Stimulated activated CD4-positive, alpha-beta T cell treated with anti-CD3 and anti-CD28 coated beads, Interleukin-15, amount 100 ng/mL, for 24 hours (primary cell): Measurements from ENCODE around the gene ADORA1.
A peak's percentile ranks its signal among the peaks of the same experiment; 100 is the strongest.

Experiments
- DNase-seq: peaks from one replicate; pipeline ENCODE4 v3.0.0-alpha.2; 2020

Gene ADORA1

DNA sequence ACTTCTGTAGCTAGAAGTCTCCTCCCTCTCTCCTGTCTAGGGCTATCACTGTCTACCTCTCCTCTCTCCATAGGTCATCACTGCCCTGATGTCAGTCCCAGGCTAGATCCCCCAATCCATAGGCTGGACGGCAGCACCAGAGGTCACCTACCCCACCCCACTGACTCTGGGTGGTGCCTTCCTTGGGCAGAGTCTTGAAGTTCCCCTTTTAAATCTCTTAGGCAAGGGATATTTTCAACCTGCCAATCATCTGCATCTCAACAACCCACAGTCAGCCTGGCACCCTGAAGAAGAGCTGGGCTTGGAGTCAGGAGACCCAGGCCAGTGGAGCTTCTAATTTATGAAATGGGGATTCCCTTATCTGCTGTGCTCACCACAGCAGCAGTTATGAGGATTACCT, 34.9 kb downstream of the ADORA1 start:
- DNase-seq = no peak

DNA sequence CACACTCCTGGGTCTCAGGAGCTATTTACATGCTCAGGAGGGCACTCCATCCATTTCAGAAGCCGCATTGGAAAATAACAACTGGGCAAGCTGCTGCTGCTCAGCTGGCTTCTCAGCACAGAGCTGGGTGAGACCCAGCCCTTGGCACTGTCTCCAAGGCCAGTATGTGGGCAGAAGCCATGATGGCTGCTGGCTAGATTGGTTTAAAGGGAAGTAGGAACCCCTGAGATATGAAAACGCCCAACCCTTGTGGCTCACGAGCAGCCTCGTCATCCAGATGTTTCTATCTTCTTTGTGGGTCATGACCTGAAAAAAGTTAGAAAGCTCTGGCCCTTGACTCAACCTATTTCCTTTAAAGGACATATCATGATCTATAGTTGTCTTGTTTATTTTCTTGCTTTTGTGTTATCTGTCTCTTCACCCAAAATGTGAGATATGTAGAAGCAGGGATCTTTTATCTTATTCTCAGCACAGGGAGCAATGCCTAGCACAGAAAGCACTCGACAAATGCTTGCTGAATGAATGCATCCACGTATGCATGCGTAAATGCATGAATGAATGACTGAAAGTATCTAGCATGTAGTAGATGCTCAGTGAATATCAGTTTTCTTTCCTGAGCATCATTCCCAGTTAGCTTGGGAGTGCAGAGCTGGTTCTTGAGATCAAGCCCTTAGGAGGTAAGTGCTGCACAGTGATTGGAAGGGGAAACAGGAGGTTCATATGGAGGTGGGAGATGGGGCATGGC, 36.5 kb downstream of the ADORA1 start:
- DNase-seq = no peak

DNA sequence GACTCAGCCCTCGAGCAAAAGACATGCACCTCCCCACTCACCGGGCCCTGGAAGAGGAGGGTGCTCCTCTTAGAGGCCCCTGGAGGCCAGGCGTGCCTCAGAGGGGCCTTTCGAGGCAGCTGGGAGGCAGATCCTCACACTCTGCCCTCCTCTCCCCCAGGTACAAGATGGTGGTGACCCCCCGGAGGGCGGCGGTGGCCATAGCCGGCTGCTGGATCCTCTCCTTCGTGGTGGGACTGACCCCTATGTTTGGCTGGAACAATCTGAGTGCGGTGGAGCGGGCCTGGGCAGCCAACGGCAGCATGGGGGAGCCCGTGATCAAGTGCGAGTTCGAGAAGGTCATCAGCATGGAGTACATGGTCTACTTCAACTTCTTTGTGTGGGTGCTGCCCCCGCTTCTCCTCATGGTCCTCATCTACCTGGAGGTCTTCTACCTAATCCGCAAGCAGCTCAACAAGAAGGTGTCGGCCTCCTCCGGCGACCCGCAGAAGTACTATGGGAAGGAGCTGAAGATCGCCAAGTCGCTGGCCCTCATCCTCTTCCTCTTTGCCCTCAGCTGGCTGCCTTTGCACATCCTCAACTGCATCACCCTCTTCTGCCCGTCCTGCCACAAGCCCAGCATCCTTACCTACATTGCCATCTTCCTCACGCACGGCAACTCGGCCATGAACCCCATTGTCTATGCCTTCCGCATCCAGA, 37.7 kb downstream of the ADORA1 start:
- no peak for DNase-seq

DNA sequence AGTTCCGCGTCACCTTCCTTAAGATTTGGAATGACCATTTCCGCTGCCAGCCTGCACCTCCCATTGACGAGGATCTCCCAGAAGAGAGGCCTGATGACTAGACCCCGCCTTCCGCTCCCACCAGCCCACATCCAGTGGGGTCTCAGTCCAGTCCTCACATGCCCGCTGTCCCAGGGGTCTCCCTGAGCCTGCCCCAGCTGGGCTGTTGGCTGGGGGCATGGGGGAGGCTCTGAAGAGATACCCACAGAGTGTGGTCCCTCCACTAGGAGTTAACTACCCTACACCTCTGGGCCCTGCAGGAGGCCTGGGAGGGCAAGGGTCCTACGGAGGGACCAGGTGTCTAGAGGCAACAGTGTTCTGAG, 38.3 kb downstream of the ADORA1 start:
- DNase-seq = no peak

DNA sequence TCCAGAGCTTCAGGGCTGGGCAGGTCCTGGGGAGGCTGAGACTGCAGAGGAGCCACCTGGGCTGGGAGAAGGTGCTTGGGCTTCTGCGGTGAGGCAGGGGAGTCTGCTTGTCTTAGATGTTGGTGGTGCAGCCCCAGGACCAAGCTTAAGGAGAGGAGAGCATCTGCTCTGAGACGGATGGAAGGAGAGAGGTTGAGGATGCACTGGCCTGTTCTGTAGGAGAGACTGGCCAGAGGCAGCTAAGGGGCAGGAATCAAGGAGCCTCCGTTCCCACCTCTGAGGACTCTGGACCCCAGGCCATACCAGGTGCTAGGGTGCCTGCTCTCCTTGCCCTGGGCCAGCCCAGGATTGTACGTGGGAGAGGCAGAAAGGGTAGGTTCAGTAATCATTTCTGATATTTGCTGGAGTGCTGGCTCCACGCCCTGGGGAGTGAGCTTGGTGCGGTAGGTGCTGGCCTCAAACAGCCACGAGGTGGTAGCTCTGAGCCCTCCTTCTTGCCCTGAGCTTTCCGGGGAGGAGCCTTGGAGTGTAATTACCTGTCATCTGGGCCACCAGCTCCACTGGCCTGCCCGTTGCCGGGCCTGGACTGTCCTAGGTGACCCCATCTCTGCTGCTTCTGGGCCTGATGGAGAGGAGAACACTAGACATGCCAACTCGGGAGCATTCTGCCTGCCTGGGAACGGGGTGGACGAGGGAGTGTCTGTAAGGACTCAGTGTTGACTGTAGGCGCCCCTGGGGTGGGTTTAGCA, 38.8 kb downstream of the ADORA1 start:
- DNase-seq = peak; percentile 20

DNA sequence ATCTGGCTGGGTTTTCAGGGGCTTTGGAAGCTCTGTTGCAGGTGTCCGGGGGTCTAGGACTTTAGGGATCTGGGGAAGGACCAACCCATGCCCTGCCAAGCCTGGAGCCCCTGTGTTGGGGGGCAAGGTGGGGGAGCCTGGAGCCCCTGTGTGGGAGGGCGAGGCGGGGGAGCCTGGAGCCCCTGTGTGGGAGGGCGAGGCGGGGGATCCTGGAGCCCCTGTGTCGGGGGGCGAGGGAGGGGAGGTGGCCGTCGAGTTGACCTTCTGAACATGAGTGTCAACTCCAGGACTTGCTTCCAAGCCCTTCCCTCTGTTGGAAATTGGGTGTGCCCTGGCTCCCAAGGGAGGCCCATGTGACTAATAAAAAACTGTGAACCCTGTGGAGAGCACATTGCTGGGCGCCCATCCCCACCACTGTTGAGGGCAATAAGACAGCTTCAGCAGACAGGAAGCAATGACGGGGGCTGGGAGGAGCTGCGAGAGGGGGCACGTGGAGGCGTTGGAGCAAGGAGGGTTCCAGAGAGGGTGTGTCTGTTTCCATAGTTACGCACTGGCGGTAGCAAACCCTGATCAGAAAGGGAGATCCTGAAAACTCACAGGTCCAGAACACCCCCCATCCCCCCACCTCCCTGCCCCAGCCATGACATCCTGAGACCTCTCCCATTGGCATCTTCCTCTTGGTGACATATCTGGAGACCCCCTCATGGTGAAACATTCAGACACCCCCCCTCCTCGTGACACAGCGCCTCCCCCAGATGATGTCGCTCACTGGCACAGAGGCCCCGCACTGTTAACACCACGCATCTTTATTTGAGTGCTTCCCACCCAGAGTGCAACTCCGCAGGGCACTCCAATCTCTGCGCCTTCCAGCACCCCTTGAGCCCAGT, 39.7 kb downstream of the ADORA1 start:
- peak; percentile 12 for DNase-seq

DNA sequence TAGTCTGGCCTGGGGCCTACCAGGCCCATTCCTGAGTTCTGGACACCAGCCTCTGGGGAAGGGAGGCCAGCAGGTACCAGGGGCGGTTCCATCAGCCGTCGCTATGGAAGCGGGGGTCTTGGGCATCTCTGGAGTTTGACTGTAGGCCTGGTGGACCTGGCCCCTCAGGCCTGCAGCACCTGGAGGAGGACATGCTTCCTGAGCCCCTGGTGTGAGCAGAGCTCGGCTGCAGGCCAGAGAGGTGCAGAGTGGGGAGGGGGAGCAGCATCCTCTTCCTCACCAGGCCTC, 40.3 kb downstream of the ADORA1 start:
- DNase-seq = no peak

DNA sequence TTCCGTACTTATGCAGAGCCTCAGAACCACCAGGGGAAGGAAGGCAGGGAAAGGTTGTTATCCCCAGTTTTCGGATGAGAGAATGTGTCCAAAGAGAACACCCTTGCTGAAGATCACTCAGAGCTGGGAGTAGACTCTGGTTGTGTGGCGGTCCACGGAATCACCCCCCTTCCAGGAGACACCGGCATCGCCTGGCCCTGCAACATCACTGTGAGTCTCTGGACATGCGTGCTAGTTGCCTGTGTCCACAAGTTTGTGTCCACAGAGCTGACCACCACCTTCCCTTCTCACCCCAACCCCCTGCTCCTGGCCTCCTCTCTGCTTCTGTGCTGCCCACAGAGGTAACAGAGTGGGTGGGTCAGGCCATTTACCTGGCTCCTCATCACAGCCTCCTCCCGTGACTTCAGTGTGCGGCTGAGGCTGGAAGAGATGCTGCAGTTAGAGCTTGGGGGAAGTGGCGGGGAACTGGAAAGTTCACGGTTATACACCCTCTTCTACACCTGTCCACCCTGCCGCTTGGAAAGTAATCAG, 40.8 kb downstream of the ADORA1 start:
- DNase-seq = no peak

DNA sequence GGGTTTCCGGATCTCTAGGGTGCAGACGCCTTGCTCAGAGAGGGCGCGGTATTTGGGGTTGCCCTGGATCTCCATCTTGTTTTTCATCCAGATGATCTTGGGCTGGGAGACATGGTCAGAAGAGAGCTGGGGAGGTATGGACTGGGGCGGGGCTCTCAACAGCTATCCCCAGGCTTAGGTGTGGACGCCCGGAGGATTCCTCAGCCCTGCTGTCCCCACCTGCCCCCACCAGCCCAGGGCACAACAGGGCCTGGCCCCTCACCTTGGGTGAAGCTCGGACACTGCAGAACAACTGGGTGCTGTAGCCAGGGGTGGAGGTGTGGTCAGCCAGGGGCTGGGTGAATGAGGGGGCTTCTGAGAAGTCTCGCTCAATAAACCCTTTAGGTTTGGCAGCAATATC, 41.5 kb downstream of the ADORA1 start:
- no peak for DNase-seq

DNA sequence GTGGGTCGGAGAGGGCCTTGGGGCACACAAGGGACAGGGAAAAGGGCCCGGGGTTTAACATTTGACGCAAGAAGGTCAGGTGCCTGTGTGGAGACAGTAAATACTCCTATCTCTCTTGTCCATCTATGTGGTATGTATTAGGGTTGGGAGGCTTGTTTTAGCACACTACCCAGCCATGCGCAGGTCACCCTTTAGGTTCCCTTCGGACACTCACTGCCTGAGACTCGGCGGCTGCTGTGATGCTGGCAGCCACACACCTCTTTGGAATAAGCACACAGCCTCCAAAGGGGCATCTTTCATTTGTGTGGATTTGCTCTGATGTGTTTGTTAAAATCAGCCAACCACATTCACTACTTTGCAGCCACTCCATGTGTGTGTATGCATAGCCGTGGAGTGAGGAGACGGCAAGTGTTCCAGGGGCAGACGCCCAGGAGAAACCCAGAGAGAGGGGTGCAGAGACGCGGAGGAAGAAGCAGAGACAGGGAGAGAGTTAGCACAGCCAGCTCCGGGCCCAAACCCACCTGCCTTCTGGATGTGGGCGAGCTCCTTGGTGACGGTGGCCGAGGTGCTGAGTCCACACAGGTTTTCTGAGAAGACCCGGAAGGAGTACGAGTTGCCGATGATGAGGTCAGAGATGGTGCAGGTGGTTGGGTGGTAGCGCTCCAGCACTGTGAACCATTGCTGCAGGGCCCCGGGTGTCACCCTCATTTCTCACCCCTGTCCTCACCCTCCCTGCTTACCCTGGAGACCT, 42.4 kb downstream of the ADORA1 start:
- DNase-seq = no peak

DNA sequence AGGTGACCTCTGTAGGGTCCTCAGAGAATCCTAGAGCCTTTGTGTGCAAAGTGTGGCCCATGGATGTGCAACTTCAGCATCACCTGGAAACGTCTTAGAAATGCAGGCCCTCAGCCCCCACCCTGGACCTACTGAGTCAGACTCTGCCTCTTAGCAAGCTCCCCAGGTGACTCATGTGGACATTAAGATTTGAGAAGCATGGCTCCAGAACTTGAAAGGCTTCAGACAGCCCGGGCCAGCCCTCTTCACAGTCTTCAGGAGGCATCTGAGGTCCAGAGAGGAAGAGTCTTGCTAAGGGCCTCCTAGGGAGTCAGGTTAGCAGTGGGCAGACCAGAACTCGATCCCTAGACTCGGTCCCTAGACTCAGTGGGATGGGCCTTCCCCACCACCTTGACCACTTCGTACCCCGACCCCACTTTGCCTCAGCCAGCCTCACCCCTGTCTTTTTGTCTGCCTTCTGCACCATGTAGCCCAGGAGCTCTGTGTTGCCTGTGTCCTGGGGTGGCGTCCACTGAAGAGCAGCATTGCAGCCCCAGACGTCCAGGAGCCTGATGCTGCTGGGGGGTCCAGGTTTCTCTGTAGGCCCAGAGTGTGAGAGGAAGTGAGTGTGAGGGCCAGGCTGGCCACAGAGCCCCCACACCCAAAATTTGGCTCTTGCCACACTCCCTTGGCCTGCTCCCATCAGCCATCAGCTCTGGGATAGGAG, 43.3 kb downstream of the ADORA1 start:
- DNase-seq = no peak

DNA sequence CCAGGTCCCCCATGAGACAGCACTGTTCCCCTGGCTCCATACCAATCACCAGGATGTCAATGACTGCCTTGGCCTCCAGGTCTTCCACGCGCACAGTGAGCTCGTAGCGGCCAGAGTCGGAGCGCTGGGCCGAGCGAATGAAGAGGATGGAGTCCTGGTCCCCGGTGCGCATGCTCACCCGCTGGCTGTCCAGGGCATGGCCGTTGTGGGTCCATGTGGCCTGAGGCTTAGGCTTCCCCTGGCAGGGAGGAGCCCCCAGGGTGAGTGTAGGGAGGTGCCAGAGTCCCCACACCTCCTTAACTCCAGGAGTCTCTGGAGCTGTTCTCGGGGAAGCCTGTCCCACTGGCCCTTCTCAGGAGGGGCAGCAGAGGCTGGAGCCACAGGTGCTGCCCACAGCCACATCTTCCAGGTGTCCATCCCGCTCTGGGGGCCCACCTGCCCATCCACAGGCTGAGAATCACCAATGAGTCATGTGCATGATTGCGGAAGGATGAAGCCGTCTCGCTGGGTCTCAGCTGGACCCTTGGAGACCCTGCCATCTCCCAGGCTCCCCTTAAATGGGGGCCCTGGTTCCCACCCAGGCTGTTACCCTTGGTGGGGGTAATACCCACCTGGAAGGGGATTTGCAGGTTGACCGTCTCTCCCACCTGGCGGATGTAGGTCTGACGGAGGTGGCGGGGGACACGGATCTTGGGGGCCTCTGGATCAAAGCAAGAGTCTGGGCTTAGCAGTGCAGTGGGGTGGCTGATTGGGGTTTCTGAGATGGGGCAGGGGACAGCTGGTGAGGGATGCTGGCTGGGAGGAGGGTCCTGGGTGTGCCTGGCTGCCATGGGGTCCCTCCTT, 44.0 kb downstream of the ADORA1 start:
- no peak for DNase-seq

DNA sequence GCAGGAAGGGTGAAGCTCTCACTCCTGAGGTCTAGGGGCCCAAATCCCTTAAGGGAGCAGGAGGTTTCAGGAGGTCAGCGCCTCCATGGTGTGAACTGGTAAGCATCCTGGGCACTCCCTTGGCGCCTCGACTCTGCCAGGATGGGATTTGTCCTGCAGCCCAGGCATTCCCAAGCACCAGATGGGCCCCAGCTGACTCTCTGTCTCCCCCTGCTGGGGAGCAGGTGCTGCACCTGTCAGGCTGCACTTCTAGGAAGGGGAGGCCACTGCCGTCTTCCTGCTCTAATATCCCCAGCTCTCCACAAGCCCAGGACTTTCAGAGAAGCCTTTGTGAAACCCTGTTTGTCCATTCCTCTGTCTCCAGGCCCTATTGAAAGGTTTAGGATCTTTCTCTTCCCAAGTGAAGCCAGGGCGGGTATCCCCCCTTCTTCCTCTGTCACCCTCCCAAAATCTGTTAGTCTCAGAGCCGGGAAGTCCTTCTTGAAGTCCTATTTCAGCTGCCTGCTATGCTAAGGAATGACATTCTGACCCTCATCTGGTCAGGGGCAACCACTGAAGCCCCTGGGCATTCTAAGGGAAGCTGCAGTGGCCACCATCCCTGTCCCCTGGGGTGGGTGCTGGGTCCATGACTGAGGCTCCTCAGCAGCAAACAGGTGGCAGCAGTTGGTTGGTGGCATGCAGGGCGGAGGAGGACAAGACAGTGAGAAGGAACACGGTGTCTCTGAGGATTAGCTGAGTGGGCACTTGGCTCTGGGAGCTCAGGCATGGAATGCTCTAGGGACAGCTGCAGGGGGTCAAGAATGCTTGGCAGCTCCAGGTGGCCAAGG, 44.9 kb downstream of the ADORA1 start:
- peak; percentile 68 for DNase-seq

DNA sequence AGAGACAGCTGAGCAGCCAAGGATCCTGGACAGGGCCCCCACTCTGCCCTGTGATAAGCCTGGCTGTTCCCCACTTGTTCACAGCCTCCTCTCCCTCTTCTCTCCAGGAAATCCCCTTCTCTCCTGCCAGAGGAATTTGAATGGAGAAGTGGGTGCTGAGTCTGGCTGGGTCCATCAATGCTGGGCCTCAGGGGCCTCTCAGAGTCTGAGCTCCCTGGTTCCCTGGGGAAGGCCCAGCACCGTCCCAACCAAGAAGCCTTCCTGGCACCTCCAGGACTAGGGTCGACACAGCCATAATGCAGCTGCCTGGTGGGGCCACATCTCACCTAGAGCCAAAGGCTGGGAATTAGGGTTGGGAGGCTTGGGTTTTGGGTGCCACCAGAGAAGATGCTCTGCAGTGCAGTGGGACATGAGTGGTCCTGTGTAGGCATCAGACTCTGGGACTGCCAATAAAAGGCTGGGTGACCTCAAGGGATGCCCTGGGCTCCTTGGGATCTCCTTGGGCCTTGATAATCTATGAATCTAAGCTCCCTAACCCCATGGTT, 45.6 kb downstream of the ADORA1 start:
- DNase-seq = no peak

DNA sequence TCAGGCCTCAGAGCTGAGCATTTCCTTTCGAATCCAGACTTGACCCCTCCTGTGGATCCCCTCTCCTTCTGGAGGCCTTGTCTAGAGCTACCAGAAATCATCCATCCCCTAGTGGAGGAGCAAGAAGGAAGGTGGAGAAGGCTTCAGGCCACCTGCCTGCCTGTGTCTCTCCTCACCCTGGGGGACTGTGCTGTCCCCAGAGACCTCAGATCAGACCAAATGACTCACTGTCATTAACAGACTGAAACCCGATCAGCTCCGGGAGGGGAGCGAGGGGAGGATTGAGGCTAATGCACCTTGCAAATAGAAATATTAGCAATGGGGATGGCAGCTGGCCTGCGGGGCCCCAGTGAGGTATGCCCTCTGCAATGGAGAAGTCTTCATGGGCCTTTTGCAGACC, 46.0 kb downstream of the ADORA1 start:
- no peak for DNase-seq

DNA sequence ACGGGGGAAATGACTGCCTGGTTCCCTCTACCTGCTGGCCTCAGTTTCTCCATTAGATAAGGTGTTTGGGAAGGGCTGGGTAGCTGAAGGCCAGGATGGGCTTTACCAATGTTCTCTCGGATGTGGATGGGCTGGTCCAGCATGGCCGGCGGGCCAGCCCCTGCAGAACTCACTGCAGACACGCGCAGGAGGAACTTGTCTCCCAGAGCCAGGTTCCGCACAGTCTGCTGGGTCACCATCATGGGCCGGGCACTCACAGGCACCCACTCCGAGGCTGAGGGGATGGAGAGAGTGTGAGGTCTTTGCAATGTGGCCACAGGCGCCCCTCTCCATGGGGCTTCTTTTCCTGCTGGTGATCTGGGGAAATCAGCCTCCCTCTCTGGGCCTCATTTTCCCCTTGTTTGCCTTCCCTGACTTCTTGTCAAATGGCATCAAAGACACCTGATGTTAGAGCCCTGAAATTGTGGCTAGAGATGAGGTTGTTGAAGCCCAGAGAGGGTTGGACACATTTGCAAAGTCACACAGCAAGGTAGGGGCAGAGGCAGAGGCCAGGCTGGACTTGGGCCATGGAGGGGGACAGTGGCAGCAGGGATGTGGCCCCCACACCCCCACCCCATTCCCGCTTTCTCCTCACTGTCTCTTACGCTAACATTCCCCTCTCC, 46.9 kb downstream of the ADORA1 start:
- DNase-seq = no peak

DNA sequence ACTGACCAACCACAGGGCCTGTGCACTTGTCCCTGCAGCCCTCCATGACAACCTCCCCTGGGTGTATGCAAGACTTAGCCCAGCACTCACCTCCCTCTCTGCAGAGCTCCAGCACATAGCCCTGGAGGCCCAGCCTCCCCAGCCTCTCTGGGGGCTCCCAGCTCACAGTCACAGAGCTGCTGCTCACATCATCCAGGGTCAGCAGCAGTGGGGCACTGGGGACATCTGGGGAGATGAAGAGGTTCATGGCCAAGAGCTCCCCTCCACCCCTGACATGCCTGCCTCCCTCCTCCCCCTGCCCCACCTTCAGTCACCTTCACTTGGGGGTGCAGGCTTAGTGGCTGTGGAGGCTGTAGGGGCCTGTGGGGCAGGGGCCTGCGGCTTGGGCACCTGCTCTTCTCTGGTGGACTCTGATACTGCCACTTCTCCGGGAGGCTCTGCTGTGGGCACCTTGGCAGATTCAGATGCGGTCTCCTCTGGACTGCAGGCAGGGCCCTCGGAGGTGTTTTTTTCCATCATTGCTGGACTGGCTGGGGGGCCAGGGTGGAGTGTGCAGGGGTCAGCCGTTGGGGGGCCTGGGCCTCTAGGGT, 47.8 kb downstream of the ADORA1 start, which contains the start of gene MYBPH:
TSS of gene MYBPH (minus strand) at position 590 of the 590 bp plus-strand sequence. CDS start at position 519, 71 bp downstream.
- DNase-seq = no peak

DNA sequence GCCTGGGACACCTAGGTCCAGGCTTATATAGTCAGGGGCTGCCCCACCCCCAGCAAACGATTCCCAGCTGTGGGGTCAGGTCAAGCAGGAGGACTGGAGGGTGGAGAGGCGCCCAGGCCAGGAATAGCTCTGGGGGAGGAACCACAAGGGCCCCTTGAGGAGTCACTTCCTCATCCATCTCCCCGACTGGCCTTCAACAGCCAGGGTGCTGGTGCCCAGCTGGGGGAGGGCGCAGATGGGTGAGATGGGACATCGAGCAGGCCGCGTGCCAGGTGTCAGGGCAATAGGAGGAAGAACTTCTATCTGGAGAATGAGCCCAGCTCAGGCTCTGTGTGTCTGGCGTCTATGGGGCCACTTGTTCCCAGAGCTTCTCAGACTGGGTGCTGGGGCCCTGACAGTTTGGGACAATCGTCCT, 48.3 kb downstream of the ADORA1 start:
- no peak for DNase-seq
